ENCODE data around the gene PI4KA.

PI4KA gene

DNA sequence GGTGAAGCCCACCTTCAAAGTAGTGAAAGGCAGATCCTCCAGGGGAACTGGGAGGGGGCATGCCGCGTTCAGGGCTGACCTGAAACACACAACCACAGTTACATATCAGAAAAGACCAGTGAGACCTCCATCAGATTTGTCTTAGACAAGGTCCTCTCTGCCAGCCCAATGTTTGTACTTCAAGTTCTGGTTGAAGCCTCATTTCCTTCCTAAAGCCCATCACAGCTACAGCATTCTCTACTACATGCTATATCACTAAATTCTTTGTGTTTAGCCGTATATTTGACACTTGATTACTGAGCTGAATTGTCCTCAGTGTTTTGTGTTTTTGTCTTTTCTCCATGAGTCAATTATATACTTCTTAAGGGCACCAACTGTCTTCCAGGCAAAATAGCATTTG lies 40.1 kb downstream of the PI4KA start:
- no peak for DNase-seq (ENCODE audit: low read depth)
- no peak for TF ChIP-seq CTCF (conservative IDR thresholded peaks at IDR 0.05; ENCODE audit: low read length)
- no peak overlapping the region for H3K4me3 ChIP-seq (ENCODE audit: low read length)

- H3K4me3 ChIP-seq (ENCODE audit: low read length): no peak overlapping the region
- no peak for DNase-seq (ENCODE audit: low read depth)
- no peak for TF ChIP-seq CTCF (conservative IDR thresholded peaks at IDR 0.05; ENCODE audit: low read length)
Observed at GRCh38 chr22:20816559-20816958, 42.1 kb downstream of the PI4KA start.

DNA sequence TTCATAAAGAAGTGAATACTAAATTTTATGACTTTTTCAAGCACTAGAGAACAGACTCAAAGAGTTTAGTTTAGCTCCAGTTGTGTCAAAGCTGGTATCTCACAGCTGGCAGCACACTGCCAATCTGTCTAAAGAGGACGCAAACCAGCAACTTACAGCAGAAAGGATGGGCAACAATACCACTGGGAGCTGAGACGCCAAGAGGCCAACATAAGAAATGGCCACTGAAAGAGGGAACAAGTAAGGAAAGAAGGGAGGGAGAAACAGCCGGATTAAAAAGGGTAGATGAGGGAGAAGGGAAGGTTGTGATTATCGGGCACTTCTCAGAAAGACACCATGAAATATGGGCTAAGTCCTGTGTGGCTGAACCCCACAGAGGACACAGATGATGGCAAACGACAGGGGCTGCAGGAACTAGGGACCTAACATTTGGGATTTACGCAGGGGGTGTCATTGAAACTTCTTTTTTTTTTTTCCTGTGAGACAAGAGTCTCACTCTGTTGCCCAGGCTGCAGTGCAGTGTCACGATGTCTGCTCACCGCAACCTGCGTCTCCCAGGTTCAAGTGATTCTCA lies 43.0 kb downstream of the PI4KA start:
- DNase-seq (ENCODE audit: low read depth): no peak
- no peak for TF ChIP-seq CTCF (conservative IDR thresholded peaks at IDR 0.05; ENCODE audit: low read length)
- H3K4me3 ChIP-seq (ENCODE audit: low read length): no peak overlapping the region

- no peak for DNase-seq (ENCODE audit: low read depth)
- no peak for TF ChIP-seq CTCF (conservative IDR thresholded peaks at IDR 0.05; ENCODE audit: low read length)
Observed at GRCh38 chr22:20814221-20814808, 44.3 kb downstream of the PI4KA start.

GRCh38 chr22:20813056-20813455 lies 45.6 kb downstream of the PI4KA start:
- DNase-seq (ENCODE audit: low read depth): no peak
- TF ChIP-seq CTCF (conservative IDR thresholded peaks at IDR 0.05; ENCODE audit: low read length): no peak
- H3K4me3 ChIP-seq (ENCODE audit: low read length): no peak overlapping the region

More at GRCh38 chr22:20814221-20814808, 44.3 kb downstream of the PI4KA start:
- no peak overlapping the region for H3K4me3 ChIP-seq (ENCODE audit: low read length)

DNA sequence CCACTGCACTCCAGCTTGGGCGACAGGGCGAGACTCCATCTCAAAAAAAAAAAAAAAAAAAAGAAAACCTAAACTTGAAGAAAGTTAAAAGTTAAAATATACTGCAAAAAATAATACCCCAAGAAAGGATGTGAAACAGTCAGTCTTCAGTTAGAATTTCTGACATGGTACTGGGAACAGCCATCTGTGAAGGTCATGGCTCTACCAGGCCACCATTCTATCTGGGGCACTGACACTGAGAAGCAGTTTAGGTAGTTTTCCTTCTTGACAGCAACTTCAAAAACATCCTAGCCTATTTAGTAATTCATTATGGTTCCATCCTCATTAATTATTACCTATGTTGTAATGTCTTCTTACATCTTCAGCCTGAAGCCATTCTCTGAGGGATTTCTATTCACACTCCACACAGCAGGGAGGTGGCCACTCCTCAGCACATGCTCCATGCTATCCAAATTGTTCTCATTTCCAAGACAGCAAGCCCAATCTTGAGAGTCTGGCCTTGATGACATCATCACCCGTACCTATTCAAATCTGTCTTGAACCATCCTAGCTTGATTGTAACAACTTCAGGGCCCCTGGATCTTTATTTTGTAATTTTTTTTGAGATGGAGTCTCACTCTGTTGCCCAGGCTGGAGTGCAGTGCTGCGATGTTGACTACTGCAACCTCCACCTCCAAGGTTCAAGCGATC lies 46.5 kb downstream of the PI4KA start:
- TF ChIP-seq CTCF (conservative IDR thresholded peaks at IDR 0.05; ENCODE audit: low read length): no peak
- no peak overlapping the region for H3K4me3 ChIP-seq (ENCODE audit: low read length)
- no peak for DNase-seq (ENCODE audit: low read depth)

DNA sequence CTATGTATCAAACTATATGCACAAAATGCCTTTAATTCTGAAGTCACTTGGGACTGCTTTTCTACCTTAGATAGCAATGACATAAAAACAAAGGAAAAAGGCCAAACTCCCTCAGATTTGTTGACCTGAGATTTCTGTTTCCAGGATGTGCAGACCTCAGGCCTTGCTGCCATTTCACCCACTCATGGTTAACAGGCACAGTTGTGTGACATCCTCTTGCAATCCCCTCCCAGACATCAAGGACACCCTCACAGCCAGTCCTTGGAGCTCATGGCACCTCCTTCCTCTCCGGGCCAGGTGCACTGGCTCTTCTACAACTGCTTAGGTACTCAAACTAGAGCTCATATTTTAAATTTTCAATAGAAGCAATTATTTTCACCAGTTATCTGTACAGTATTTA lies 47.4 kb downstream of the PI4KA start:
- no peak for DNase-seq (ENCODE audit: low read depth)
- TF ChIP-seq CTCF (conservative IDR thresholded peaks at IDR 0.05; ENCODE audit: low read length): no peak
- H3K4me3 ChIP-seq (ENCODE audit: low read length): no peak overlapping the region

All from AG10803 (cell line).